GM18526 (cell line): Measurements from ENCODE around the gene GPR146.

Experiments used
- POLR2A ChIP-seq: IDR thresholded peaks from 3 replicates; pipeline ENCODE4 v1.6.1; 2011; ENCODE audit not compliant: insufficient read length; ENCODE audit errors: extremely low read depth

Gene GPR146

DNA sequence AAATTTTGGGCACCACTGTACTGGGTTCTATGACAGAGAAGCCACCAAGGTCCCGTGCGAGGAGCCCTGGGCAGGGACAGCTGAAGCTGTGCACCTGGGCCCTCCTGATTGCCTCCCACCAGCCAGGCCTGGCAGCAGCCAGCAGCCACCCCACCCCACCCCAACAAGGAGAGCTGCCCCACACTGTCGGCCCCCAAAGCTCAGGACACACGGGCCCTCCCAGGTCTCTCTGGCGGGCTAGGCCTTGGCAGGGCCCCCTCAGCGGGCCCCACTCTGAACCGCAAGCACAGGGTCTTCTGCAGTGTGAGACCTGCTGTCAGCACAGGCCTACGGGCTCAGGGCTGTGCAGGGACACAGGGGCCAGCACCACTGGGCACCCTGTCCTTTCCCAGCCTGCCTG is 5.5 kb downstream of the GPR146 start:
- no peak for TF ChIP-seq POLR2A

DNA sequence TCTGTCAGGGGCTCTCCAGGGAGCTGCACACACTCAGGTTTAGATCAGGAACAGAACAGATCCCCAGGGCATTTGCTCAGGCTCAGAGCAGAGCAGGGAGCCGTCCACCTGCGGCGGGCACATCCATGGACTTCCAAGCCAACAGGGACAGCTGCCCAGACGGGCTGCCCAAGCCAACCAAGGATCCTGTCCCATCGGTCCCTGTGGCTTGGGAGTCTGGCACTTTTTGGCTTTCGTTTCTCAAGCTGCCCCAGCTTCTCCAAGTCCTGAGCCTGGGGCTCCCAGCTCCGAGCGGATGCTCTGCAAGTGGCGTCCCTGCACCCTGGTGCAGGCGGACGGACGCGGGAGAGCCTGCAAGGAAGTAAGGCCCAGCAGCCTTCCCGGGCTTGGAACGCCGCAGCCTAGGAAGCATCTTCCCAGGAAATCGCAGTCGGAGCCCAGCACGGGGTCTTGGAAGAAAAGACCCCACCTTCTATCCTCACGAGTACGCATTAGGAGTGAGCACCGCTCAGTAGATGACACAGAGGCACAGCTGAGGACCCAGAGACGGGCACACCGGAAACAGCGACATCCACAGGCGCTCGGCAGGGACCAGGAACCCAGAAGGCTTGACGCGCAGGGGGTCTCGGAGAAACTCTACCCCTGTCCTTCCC is 6.0 kb downstream of the GPR146 start:
- no peak for TF ChIP-seq POLR2A

DNA sequence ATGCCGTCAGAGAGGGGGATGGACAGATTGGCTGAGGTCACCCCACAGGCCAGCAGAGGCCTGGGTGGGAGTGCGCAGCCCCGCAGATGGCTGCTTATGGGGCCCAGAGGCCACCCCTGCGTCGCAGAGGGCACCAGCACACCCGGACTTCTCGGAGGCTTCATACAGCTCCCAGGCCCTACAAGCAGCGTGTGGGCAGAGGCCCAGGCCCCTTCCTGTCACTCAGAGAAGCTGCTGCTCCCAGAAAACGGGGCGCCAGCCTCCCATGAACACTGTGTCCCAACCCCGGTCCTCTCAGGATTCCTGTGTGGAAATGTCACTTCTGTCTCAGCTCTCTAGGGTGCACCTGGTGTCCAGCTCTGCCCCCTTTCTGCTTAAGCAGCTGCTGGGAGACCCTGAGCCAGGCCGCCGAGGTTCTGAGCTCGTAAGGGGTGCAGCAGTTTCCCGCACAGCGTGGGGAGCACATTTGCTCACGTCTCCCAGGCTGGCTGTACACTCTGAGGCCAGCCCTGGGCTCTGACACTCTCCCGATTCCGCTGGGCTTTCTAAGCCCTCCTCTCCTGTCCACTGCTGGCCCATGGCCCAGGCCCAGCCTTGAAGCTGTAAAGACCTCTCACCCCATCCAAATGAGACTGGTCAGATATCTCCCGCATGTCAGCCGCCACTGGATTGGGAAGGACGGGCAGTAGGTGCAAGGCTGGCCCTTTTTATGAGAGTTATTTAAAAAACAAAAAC is 6.8 kb downstream of the GPR146 start:
- TF ChIP-seq POLR2A: no peak

DNA sequence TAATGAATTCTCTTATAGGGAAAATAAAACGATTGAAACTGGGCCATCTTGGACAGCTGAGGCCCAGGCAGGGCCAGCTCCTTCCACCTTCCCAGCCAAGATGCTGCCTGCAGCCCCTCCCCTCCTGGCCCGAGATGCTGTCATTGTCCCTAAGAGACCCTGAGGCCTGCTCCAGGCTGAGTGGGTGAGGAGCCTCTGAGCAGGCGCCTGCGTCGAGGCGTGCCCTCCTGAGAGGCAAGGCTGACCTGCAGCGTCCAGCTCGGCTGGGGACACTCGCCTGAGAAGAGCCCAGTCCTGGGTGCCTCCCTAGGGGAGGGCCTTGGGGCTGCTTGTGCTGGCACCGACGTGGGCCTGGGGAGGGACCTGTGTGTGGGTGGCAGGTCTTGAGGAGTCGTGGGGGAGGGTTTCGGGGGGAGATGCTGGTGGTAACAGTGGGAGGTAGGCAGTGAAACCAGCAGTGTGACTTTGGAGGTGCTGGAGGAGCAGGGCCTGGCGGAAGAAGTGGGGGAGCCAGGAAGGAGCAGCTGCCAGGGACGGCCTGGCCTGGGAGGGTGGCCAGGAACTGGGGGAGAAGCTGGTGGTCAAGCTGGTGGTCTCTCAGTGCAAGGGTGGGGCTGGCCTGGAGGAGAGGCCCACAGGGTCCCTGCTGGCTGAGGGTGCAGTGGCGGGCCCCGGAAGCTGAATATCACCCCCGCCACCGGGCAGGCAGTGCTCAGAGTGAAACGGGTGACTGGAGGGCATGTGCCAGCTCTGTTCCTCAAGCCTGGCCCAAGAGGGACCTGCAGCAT is 7.9 kb downstream of the GPR146 start:
- no peak for TF ChIP-seq POLR2A

DNA sequence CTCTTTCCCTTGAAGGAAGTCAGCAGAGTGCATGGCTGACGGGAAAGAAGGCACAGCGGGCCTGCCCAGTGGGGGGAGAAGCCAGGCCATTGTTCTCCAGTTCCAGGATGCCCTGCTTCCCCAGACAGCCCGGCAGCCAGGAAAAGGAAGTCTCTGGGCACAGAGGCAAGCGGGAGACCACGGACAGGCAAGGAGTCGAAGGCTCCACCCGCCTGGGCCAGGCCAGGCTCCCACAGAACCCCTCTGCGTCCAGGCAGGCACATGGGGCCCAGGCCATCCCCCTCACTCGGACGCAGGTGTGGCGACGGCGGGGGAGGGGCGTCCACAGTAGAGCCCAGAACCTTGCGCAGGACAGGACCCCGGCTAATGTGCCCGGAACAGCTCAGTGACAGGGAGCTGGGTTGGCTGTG is 8.7 kb downstream of the GPR146 start:
- no peak for TF ChIP-seq POLR2A

DNA sequence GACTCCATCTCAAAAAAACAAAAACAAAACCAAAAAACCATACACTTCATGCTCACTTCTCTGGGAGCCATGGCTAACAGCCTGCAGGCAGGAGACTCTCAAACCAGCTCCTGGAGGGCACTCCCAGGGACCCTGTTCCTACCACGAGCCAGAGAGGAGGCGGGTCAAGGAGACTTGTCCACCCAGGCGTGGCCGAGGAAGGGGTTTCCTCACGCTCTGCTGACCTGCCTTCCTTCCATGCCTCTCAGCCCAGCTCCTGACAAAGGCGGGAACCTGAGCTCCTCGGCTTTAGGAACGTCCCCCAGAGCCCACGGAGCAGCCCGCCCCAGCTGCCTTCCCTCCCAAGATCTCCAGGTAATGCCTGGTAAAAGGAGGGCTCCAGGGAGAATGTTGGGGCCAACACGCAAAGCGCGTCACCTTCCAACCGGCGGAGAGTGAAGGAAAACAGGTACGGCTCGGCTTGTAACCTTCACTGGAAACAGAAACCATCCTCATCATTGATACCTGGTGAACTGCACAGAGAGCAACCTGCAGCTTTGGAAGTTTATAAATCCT is 9.5 kb downstream of the GPR146 start:
- TF ChIP-seq POLR2A: no peak

DNA sequence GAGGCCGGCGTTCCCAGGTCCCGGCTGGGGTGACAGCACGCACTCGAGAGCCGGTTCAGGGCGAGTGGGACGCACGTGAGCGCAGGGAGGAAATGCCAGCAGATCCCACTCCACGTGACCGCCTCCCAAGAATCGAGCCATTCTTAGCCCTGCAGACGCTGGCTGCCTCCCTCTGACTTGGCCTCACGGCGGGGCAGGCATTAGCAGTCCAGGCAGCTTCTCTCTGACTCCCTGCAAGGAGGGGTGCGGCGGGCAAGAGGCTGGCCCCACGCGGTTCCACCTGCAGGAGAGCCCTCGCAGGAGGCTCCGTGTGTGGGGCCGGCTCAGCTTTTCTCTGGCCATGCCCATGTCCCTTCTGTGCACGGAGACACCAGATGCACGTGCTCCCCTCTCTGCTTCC is 10.1 kb downstream of the GPR146 start:
- TF ChIP-seq POLR2A: no peak

DNA sequence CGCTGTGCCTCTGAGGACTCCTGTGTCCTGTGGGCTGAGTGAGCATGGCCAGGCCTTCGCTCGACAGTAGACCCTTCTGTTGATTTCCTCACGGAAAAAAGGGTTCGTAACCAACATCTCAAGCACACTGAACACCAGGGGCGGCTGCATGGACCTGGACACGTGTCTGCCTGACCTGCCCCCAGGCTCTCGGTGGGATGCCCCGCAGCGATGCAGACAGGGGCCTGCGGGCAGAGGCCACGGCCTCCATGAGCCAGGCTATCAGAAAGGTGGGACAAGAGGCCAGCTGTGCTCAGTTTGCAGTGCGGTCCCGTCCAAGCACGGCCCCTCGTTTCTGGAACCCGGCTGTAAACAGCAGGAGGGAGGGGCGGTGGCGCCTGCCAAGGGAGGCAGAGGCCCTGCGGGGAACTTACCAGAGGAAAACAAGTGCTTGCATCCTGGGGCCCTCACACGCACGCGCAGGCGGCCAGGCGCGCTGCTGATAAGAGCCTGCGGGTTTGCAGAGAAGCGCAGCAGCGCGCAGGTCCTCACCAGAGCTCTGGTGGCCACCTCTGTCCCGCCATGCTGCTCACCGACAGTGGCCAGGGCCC is 10.6 kb downstream of the GPR146 start:
- TF ChIP-seq POLR2A: no peak

DNA sequence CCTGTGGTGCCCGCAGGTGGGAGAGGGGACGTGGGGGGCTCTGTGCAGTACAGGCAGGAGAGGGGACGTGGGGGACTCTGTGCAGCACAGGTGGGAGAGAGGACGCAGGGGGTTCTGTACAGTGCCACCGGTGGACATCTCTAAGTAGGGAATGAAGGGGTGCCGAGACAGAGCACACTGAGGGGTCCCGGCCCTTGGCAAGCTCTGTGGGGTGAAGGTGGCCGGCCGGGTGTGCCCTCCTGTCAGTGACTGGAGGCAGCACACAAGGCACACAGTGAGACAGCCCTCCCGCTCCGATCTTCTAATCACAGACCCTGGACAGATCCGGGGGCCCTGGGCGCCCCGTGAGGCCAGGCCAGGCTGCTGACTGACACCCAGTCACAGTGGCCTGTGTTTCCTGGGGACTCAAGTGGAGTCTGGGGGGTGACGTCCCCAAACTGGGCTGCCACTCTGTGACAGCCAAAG is 11.2 kb downstream of the GPR146 start:
- no peak for TF ChIP-seq POLR2A

DNA sequence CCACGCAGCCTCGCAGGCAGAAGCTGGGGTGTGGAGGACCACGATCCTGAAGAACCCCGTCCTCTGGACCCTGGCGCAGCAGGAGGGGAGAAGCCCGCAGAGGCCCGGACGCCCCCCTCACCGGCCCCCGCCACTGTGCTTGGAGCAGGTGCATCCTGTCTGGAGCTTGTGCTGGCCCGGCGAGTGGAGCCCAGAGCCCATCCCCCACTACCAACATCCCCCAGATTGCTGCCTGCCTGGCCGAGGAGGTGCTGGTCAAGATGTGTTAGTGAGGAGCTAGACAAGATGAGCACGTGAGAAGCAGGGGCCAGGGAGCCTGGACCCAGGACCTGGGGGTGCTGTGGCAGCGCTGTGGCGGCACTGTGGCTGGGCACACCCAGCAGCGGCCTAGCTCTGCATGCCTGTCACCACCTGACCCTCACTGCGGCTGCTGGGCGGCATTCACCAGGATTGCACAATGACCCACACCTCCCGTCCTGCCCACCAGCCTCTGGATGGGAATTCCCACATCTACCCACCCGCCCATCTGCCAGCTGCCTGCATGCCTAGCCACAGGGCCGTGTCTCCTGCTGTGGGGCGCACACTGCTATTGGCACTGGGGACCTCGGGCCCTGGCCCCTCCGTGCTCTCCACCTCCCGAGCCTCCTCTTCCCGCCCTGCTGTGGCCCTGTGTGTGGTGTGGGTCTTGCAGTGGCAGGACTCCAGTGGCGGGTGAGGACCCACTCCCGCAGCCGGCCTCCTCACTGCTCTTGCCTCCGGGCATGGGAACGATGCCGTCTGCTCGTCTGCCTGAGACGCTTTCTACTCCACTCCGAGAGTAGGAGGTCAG is 11.8 kb downstream of the GPR146 start:
- no peak for TF ChIP-seq POLR2A

DNA sequence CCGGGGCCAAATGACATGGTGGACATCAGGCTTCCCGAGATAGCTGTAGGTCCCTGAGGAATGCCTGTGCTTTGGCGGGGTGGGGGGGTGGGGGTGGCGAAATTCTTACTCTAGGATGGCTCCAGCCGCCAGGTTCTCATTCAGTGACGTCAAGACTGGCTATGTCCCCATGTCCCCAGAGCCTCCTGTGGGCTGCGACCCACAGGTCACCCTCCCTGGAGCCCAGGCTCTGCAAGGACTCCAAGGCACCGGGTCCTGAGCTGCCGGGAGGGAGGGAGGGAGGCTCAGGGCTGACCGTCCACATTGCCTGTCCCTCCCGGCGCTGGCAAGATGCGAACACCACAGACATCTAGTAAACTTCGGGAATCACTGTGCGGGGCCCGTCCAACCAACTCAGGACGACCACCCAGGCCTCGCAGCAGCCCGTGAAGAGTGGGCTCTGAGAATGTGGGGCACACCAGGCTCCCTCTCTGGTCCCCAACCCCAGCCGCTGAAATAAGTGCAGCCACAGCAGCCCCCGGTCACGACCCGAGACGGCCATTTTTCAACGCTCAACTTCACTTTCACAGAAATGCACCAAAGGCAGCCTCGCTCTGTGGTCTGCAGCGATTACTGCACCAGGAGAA is 12.6 kb downstream of the GPR146 start:
- no peak for TF ChIP-seq POLR2A

DNA sequence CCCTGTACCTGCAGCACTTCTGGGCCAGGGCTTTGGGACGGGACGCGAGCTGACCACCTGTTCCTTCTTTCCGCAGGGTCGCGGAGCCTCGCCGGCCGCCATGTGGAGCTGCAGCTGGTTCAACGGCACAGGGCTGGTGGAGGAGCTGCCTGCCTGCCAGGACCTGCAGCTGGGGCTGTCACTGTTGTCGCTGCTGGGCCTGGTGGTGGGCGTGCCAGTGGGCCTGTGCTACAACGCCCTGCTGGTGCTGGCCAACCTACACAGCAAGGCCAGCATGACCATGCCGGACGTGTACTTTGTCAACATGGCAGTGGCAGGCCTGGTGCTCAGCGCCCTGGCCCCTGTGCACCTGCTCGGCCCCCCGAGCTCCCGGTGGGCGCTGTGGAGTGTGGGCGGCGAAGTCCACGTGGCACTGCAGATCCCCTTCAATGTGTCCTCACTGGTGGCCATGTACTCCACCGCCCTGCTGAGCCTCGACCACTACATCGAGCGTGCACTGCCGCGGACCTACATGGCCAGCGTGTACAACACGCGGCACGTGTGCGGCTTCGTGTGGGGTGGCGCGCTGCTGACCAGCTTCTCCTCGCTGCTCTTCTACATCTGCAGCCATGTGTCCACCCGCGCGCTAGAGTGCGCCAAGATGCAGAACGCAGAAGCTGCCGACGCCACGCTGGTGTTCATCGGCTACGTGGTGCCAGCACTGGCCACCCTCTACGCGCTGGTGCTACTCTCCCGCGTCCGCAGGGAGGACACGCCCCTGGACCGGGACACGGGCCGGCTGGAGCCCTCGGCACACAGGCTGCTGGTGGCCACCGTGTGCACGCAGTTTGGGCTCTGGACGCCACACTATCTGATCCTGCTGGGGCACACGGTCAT is 13.3 kb downstream of the GPR146 start:
- TF ChIP-seq POLR2A: no peak

DNA sequence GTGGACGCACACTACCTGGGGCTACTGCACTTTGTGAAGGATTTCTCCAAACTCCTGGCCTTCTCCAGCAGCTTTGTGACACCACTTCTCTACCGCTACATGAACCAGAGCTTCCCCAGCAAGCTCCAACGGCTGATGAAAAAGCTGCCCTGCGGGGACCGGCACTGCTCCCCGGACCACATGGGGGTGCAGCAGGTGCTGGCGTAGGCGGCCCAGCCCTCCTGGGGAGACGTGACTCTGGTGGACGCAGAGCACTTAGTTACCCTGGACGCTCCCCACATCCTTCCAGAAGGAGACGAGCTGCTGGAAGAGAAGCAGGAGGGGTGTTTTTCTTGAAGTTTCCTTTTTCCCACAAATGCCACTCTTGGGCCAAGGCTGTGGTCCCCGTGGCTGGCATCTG is 14.0 kb downstream of the GPR146 start:
- TF ChIP-seq POLR2A: no peak
